AG20443 (cell line): ENCODE measurements around the gene C21orf91.

Source experiments
- DNase-seq: peaks from one replicate; pipeline ENCODE4 v3.0.0; 2012; ENCODE audit warnings: low spot score, mixed read lengths

Gene C21orf91

DNA sequence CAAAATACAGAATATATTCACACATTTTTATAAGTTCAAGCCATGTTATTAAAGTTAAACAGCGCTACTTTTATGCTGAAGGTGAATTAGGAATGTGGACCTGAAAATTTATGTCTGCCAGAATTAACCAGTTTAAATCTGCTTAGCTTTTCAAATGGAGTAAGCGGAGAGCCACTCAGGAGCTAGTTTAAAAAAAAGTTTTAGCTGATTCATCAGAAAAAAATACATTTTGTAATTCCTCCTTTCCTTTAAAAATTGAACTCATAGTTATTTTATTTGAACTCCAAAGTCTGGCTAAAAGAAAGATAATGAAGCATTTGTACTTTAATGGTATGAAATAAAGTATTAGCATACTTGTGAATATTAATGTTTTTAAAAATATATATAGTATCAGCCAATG lies 21.2 kb downstream of the C21orf91 start:
- no peak for DNase-seq

DNA sequence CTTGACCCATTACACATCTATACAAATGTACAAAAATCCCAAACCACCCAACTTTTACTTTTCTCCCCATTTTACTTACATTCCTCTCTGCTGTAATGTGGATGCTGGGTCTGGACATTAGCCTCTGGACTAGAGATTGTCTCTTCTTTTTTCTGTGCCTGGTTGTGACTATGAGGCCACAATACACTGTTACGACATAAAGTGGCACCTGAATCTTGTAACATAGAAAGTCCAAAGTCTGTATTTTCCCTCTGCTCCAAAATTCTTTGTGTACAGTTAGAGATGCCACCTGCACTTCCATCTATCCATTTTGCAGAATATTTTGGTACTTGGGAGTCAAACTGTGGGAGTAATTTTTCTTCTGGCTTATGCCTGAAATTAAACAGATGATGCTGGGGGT lies 22.7 kb downstream of the C21orf91 start:
- DNase-seq: no peak

DNA sequence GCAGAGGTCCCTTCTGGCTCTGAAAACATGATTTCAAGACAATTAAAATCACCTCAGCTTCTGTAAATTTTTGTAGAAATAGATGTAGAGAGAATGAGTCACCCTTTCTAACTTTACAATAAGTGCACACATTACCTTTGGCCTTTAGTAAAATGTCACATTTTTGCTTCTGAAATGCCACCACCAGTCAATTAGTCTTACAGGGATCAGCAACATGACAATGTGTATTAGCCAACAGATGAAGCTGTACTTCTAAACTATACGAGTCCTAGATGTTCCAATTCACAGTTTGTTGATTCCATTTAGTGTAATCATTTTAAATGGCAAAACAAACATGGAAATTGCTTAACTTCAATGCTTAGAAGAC lies 23.1 kb downstream of the C21orf91 start:
- DNase-seq: no peak

DNA sequence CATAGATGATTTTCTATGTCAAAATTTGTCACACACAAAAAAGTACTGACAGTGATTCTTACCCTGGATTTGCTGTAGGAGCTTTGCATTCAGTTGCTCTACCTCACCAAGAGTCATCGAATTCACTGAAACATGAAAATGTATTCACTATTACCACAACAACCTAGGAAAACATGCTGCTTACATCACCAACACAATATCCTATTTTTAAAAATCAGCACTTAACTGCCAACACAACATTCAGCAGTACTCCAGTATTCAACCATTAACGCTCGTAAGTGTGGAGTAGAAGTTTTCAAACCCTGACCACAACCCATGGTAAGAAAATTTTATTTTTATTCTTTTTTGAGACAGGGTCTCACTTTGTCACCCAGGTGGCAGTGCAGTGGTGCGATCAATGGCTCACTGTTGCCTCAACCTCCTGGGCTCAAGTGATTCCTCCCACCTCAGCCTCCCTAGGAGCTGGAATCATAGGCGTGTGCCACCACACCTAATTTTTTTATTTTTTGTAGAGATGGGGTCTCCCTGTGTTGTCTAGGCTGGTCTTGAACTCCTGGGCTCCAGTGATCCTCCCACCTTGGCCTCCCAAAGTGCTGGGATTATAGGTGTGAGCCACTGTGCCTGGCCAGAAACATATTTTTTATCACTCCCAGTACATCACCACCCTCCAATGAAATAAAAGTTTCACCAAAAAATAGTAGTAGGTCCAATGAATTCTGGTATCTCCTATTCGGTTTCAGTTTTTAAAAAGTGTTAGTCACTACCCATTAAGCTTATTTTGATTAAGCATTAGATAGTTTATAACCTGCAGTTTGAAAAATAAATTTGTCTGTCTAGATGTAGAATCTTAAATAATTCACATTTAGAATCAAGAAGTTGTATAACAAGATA lies 23.8 kb downstream of the C21orf91 start:
- DNase-seq: no peak

DNA sequence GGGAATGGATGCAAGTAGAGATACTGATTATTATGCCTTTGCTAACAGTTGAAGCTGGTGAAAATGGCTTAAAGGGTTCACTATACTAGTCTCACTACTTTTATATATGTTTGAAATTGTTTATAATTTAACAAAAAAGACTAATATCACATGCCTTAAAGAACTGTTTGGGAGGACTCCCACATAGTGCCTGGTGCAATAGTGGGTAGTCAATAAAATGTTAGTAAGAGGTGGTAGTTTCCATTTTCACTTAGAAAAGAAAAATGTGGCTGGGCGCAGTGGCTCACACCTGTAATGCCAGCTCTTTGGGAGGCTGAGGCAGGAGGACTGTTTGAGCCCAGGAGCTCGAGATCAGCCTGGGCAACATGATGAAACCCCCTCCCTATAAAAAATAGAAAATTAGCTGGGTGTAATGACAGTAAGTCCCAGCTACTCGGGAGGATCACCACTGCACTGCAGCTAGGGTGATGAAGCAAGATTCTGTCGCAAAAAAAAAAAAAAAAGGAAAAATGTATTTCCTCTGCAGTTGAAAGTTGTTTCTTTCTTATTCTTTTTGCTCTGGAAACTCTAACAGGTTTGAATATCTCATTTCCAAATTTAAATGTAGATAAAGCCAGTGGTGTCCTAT lies 24.5 kb downstream of the C21orf91 start:
- DNase-seq: no peak

DNA sequence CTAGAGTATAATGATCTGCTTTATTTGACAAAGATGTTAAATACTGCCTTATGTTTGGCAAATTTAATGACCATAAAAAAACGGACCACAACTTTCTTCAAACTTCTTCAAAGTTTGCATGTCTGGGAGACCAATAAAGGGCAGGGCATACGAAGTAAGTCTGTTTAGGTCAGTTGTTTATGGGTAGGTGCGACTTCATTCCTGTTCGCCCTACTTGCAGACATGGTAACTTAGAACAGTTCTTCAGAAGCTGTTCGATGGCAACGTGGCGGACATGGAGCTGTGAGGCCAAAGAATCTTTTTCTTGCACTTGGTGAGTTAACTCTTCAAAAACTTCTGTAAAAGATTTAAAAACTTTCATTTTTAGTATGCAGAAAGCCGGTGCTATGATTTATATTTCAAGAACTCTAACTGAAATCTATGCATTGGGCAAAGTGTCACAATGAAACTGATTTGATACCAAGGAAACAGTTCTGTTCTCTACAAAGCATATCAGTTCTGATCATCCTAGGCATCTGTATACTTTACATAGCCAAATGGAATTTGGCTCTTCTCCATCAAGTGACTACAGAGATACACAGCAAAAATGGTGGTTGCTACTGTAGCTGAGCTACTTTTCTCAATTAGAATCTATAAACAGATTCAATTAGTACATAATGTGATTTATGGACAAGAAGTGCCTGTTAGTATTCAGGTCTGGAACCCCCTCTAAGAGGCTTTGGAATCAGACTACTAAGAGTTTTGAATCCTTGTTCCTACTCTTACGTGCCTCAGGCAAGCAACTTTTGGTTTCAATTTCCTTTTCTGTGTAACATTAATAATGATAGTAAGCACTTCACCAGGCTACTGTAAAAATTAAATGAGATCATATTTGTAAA lies 25.7 kb downstream of the C21orf91 start:
- peak; percentile 22 for DNase-seq

DNA sequence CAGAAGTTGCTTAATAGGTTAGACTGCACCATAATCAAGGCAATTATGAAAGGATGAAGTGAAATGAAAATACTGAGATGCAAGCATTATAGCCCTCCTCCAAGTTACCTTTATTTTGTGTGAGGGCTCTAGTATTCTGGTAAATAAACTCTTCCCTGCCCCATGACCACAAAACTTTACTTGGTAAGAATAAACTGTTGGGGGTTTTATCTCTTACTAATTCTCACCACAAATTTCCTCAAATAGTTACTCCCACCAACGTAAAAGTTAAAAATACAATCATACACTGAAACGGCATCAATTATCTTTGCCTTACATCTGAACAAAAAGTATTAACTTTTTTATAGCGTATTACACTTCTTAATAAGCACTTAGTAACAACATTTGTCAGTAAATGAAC lies 29.5 kb downstream of the C21orf91 start:
- no peak for DNase-seq

DNA sequence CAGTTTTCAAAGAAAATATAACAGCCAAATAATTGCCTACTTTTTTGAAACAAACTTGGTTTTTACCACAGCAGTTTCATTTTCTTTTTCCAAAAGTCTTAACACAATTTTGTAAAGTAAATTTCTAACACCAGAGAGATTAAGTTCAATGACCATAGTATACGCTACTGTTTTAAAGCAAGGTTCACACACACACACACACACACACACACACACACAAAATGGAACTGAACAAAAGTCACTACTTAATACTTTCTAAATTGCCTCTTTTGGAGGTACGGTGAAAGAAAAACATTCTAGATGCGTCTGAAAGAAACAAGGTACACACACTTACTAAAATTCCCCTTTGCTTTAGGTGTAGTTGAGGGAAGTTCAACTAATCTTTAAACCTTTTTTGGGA lies 30.1 kb downstream of the C21orf91 start:
- DNase-seq: no peak

DNA sequence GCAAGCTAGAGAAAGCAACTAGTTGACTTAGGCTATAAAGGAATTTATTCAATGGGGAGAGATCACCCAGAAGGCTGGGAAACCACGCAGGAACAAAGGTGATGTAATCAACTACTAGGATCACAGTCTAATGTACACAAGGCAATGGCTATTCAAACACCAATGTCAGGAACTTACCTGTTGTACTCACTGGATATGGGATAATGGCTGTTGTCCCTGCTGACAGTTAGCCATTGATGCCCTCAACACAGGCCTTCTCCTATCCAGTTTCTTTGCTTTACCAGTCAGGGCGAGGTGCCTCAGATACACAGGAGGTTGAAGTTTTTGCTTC lies 32.3 kb downstream of the C21orf91 start:
- no peak for DNase-seq

DNA sequence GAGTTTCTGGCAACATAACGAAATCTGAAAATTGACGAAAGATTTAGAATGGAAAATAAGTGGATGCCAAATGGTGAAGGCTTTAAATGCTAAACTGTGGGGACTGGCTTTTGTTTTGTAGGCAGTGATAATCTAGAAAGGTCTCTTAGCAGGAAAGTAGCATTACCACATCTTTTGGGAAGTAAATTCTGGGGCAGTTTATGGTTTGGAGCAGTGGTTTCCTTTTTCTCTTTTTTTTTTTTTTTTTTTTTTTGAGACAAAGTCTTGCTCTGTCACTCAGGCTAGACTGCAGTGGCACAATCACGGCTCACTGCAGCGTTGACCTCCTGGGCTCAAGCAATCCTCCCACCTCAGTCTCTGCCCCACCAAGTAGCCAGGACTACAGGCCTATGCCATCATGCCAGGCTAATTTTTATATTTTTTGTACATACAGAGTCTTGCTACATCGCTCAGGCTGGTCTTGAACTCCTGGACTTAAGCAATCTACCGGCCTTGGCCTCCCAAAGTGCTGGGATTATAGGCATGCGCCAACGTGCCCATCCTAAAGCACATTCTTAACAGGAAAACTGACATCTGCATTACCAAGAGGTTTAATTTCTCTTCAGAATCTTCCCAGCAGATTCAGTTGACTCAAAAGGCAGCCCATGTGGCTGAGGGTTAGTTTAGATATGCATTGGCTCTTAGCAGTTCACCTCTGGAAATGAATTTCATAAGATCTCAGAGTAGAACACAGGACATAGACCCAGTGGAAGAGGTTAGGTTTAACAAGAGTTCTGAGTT lies 32.9 kb downstream of the C21orf91 start:
- DNase-seq: no peak

DNA sequence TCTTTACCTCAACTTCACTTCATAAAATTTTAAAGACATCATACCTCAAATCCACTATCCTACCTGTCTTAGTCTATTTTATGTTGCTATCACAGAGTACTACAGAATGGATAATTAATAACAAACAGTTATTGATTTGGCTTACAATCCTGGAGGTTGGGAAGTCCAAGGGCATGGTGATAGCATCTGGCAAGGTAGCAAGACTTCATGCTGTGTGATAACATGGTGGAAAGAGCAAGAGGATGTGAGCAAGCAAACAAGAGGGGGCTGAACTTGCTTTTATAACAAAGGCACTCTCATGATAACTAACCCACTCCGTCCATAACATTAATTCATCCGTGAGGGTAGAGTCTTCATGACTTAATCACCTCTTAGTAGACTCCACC lies 33.8 kb downstream of the C21orf91 start:
- no peak for DNase-seq

DNA sequence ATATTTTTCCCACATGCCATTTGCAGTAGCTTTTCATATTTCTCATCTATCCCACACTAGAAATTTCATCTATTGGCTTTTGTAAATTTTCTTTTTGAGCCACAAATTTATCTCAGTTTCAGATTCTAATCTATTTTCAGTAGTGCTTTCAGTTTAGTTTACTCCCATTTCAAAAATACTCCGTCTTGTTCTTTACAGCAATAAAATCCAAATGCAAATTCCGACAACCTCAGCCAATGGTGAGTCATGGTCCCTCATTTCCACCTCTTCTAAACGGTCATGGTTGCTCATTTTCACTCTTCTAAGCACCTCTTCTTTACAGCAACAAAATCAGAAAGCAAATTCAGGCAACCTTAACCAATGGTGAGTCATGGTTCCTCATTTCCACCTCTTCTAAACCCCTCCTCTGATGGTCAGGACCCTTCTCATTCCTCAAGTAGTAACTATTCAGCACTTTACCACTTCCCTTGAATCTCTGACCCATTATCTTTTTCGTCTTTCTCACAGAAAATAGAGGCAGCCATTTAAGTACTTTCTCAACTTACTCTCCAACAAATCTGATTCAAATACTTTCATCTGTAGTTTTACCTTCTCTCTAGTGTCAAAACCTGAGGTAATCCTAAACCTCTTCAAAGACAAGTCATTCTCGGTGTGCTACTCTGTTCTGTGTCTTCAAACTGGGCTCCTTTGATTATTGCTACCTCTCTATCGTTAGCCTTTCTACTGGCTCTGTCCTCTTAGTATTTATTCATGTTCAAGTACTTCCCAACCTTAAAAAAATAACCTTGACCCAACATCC lies 34.4 kb downstream of the C21orf91 start:
- no peak for DNase-seq

DNA sequence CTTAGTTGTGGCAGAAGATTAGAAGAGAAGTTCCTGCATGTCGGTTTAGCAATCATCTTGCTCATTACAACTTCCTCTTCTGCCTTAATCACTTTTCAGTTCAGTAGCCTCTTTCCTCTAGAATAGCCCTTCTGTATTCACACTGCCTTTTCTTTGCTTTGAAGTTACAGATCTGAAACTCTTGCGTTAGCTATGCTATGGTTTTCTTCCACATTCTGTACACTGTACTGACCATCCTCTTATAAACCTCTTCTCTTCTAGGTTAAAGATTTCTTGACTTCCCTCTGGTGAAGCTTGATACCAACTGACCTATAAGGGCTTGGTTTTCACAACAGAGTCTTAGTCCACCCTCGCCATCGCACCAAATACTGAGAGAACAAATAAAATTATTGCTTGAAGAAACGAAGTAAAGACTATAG lies 35.0 kb downstream of the C21orf91 start:
- no peak for DNase-seq

DNA sequence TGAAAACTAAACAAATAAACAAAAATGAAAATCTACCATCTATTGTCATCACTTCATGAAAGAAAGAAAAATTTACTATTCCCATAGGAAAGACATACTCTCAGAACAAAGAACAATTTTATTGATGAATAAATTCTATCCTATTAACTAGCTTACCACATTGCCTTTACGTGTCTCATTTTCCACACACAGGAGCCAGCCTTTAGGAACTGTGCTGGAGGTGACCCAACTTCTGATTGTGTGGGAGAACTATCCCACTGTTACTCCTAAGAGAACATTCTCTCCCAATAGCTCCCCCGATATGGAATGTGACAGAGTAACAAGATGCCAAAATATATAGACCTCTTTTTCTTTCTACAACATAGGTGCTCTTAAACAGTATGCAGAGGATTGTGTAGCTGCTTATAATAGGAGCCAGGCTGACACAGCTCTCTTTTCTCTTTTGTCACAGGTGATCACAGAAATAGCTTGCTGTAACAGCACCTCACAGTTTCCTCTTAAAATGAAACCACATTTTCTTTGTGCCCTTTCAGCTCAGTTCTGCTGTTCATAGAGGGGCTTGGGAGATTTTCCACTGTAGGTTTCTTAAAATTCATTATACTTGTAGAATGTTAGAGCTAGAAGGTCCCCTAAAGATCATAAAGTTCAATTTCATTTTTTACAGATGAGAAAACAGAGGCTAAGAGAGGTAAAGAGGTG lies 35.5 kb downstream of the C21orf91 start:
- no peak for DNase-seq

DNA sequence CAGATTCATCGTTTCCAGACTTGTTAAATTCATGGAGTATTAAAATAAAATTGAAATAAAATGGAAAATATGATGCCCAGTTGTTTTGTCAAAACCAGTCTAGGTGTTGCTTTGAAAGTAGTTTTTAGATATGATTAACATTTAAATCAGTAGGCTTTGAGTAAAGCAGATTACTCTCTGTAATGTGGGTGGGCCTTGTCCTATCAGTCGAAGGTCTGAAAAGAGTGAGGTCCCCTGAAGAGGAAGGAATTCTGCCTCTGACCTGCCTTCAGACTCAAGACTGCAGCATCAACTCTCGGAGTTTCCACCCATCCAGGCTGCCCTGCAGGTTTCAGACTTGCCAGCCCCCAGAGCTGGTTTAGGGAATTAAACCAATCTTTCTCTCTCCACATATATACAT lies 36.2 kb downstream of the C21orf91 start:
- DNase-seq: no peak

DNA sequence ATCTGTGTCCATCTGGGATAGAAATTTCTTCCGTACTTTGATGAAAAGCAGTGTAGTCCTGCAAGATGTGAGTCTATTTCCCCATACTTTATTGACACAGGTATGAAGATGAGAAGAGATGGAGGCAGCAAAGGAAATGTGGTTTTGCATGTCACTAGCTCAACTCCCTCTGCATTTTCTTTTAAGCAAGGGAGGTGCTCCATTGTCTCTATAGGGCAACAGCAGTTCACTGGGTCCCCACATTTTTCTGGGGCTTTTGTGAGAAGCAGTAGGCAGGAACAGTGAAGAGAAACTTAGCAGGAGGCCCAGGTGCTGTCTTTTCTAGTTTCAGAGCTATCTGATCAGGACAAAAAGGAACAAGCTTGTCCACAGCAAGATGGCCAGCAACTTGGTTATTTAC lies 37.1 kb downstream of the C21orf91 start:
- DNase-seq: no peak

DNA sequence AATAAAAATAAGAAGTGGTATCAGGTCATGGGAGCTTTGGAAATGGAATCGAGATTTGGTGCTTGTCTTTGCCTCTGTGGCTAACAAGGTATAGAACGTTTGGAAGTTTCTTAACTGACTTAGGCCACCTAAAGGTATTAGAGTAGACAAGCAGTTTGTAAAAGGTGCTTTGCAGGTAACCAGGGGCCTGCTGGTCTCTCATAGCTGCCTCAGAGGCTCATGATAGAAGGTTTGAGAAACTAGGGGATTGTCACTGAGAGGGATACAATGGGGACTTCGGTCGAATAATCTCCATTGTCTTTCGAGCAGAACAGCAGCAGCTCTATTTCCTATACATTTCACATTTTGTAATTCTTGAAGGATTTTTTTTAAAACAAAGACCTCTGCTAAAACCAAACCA lies 37.6 kb downstream of the C21orf91 start:
- no peak for DNase-seq

DNA sequence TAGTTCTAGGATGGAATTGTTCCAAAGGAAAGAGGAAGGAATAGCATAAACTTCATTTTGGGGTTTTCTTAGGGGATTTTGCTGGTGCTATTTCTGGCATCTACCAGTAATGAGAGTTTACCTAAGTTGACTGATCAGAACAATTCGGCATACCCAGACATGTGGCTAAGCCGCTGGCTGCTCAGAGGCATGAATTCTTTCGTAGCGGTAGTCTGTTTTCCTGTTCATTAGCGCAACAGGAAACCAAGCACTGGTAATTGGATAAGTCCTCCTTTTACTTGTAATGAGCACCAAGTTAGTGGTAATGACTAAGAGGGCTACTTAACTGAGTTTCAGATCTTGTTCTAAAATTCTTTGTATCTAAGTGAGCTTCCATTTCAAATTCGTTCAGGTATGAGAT lies 38.6 kb downstream of the C21orf91 start:
- no peak for DNase-seq

DNA sequence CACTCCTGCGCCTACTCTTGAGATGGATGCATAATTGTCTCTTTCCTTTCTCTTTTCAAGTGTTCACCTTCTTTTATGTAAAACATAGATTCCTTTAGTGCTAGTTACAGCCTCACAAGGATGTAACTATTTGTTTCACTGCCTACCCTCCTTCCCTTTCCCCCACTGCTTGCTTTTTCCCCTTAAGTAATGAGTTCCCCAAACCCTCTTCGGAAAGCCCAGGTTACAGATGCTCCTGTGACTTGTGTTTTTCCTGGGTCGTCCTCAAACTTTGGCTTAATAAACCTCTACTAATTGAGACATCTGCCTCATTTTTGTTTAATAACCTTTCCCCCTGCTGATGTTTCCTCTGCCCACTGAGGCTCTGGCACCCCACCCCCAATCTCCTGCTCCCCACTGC lies 39.2 kb downstream of the C21orf91 start:
- no peak for DNase-seq

DNA sequence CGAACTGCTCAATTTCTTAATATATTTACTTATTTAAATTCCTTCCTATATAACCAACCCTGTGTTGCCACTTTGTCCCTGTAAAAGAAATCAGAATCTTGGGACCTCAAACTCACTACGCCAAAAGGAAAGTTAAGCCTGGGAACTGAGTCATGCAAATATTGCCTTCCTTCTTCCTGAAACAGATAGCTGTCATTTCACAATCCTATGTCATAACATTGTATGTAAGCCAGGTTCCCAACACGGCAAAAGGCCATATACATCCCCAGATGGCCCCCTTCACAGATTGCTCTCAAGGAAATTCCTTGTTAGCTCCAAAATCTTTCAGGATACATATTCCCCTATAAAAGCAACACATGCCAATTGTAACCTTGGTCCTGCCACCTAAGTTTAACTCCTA lies 39.7 kb downstream of the C21orf91 start:
- DNase-seq: no peak
